Mucosa of descending colon (tissue), 3 donors: ENCODE measurements around the gene CDK8. TPM values are rescaled to one million over a fixed set of nuclear protein-coding genes. Genes with fewer than 3 reads are reported as not detected.
A peak's percentile ranks its signal among the peaks of the same experiment; 100 is the strongest.

Experiments
- ATAC-seq: fragments of 200-7000 bp; cut with Tn5 transposase; one replicate; pipeline ENCODE4 v1.9.1; 2020; ENCODE audit warnings: mild to moderate bottlenecking, moderate library complexity
- DNase-seq, 3 donors: peaks; one replicate each; pipeline ENCODE4 v3.0.0-alpha.2; 2020
- H3K36me3 ChIP-seq: fragments of 200-600 bp; one replicate; pipeline ENCODE4 v1.8.0; 2021; ENCODE audit warnings: low read depth, mild to moderate bottlenecking
- H3K4me1 ChIP-seq: fragments of 200-600 bp; one replicate; pipeline ENCODE4 v1.8.0; 2021; ENCODE audit warnings: low read depth, mild to moderate bottlenecking
- H3K4me3 ChIP-seq: fragments of 200-600 bp; one replicate; pipeline ENCODE4 v1.8.0; 2021; ENCODE audit warnings: mild to moderate bottlenecking
- H3K9me3 ChIP-seq: fragments of 200-600 bp; one replicate; pipeline ENCODE4 v1.8.0; 2021; ENCODE audit warnings: mild to moderate bottlenecking
- intact Hi-C, 2 donors: fragments of 100-400 bp; cut with DNase I in 1 of 2; cut with micrococcal nuclease in 1 of 2; formaldehyde crosslinking; loops; one replicate each; pipeline versions ENCODE4 v1.11.0 to v1.11.1; 2022; cut with DNase I, micrococcal nuclease
- total RNA-seq, 3 donors: library from RNA; stranded (reverse); fragmentation: NEBNext Ultra II Directional in 2 of 3; extraction: Animal tissue kit (Norgen Biotek cat#: 25700) in 2 of 3; gene quantifications; one replicate each; pipeline versions ENCODE4 v1.2.1 to v1.2.4, GENCODE V29; 2021 to 2023
- TF ChIP-seq, protein P1 (sequence below): fragments of 200-600 bp; IDR thresholded peaks from one replicate; pipeline ENCODE4 v1.8.0; 2022; ENCODE audit warnings: antibody characterized with exemption, mild to moderate bottlenecking
- donor health status: DM: no; HTN: no; CAD: no; lungs with moderate emphysema.
- donor health status: DM: no; HTN: no; CAD: no.
- donor health status: DM: no; HTN: yes; CAD: no.

CDK8 gene
- total RNA-seq, 3 donors from 2014 or later: 20.4 to 45.1 (median 20.4) TPM

GRCh38 chr13:26253262-26253786, 605 bp upstream of the CDK8 start:
- Histone ChIP-seq H3K36me3 (no peaks in the 10 kb centered on the region), H3K4me3 (peak overlapping the region; percentile 92), H3K4me1 (peaks cover 17% of the 10 kb centered on the region), H3K9me3 (no peaks in the 10 kb centered on the region)
- TF ChIP-seq, protein P1, sequence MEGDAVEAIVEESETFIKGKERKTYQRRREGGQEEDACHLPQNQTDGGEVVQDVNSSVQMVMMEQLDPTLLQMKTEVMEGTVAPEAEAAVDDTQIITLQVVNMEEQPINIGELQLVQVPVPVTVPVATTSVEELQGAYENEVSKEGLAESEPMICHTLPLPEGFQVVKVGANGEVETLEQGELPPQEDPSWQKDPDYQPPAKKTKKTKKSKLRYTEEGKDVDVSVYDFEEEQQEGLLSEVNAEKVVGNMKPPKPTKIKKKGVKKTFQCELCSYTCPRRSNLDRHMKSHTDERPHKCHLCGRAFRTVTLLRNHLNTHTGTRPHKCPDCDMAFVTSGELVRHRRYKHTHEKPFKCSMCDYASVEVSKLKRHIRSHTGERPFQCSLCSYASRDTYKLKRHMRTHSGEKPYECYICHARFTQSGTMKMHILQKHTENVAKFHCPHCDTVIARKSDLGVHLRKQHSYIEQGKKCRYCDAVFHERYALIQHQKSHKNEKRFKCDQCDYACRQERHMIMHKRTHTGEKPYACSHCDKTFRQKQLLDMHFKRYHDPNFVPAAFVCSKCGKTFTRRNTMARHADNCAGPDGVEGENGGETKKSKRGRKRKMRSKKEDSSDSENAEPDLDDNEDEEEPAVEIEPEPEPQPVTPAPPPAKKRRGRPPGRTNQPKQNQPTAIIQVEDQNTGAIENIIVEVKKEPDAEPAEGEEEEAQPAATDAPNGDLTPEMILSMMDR: no peak
- no peak for ATAC-seq
- no peak for DNase-seq
- intact Hi-C loops: no loop called here

DNA sequence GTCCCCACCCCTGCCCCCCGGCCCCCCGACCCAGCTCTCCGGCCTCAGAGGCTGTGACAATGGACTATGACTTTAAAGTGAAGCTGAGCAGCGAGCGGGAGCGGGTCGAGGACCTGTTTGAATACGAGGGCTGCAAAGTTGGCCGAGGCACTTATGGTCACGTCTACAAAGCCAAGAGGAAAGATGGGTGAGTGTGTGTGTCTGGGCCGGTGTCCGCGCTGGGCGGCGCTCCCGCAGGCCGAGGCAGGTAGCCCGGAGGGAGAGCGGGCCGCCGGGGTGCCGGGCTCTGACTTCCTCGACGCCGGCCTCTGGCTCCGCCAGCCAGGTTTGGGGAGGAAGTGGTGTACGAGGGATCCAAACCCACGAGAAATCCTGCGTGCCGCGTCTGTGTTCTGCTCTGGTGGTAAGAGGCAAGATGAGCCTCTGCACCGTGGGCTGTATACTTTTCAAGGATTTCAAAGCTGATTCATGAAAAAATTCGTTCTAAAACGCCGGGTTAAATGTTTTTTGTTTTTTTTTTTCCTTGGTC, 718 bp downstream of the CDK8 start:
- DNase-seq (peak; percentile 71 to 82 (median 78)), ATAC-seq (peak; percentile 77)
- Histone ChIP-seq H3K9me3 (no peaks in the 10 kb centered on the region), H3K36me3 (no peaks in the 10 kb centered on the region), H3K4me3 (peak overlapping the region; percentile 92), H3K4me1 (peaks cover 17% of the 10 kb centered on the region)
- TF ChIP-seq, protein P1: no peak
- intact Hi-C loops: no loop called here

DNA sequence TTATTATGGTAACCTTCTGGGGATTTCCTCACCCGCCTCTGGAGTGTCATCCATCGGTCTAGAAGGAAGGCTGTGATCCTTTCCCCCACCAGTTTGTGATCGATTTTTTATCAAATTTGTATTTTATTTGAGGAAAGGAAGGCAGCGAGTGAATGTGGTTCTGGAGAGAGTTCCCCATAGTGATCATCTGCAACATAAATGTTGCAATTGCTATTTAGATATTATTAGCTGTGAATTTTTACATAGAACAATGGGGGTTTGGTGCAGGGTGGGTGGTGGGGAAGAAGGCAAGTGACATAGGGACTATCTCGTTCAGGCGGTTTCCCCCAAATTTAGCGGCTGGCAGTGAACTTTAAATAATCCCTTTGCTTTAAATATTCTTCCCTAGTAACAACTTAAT, 1.2 kb downstream of the CDK8 start:
- Histone ChIP-seq H3K9me3 (no peaks in the 10 kb centered on the region), H3K4me3 (peak overlapping the region; percentile 92), H3K4me1 (peaks cover 17% of the 10 kb centered on the region), H3K36me3 (no peaks in the 10 kb centered on the region)
- DNase-seq: no peak
- TF ChIP-seq, protein P1: no peak
- no peak for ATAC-seq
- intact Hi-C loops: no loop called here

DNA sequence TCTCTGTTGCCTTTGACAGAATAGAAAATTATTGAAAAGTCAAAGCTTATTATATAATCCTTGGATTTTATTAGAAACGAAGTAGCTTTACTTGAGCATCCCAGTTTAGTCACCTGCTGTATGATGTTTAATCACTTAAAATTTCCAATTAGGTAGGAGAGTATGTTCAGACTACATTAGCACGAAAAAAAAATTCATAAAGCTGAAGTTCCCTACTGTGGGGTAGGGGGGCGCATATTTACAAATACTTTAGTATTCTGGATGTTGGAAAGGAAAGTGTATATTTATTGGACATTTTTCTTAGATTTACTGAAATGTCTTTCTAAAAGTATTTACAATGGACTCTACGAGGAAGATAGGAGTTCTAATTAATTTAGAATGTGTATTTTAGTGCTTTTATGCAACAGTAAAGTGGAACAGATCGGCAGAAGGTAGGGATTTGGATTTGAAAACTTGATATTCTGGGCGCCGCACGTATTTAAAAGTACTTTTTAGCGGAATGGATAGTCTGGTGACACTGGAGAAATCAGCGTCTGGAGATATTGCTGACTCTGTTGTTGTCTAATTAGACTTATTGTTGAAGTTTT, 1.9 kb downstream of the CDK8 start:
- Histone ChIP-seq H3K36me3 (no peaks in the 10 kb centered on the region), H3K9me3 (no peaks in the 10 kb centered on the region), H3K4me1 (peaks cover 17% of the 10 kb centered on the region), H3K4me3 (no peak overlapping the region)
- no peak for ATAC-seq
- intact Hi-C loops: no loop called here
- no peak for DNase-seq
- TF ChIP-seq, protein P1: no peak

GRCh38 chr13:26257049-26257448, 3.1 kb downstream of the CDK8 start:
- TF ChIP-seq, protein P1: no peak
- Histone ChIP-seq H3K9me3 (no peaks in the 10 kb centered on the region), H3K36me3 (no peaks in the 10 kb centered on the region), H3K4me3 (no peak overlapping the region), H3K4me1 (peaks cover 17% of the 10 kb centered on the region)
- ATAC-seq: no peak
- intact Hi-C loops: no loop called here
- DNase-seq: no peak
